ENCODE data around the gene PACSIN2. TPM values are rescaled to one million over a fixed set of nuclear protein-coding genes. Genes with fewer than 3 reads are reported as not detected.

PACSIN2 gene
- total and polyA plus RNA-seq, 10 of the 15 experiments (the other 5 are each of a cell fraction or from before 2014, with no cell fraction given), result 0.93 to 78.7 (median 46.8) TPM

GRCh38 chr22:42933485-42934091 is 81.4 kb downstream of the PACSIN2 start (continued):
- TF ChIP-seq TARDBP (IDR thresholded peaks at IDR 0.05; ENCODE audit: borderline replicate concordance) (0 out of 2 replicates have a peak, but pooled peaks have one; percentile 33), IKZF2 (IDR thresholded peaks at IDR 0.05) (peak; percentile 98), USF2 (IDR thresholded peaks at IDR 0.05; ENCODE audit: borderline replicate concordance, low read depth, low read length) (no peak), EGR1 (IDR thresholded peaks at IDR 0.05; ENCODE audit: borderline replicate concordance in 1 of 2, low read depth in 2 of 2, low read length in 2 of 2) (peak; percentile 63 to 100), SP1 (IDR thresholded peaks at IDR 0.05; ENCODE audit: low read depth, low read length) (peak; percentile 81), BACH1 (IDR thresholded peaks at IDR 0.05; ENCODE audit: borderline replicate concordance) (peak; percentile 88; the same call in 1 of the 2 replicates), SREBF2 (IDR thresholded peaks at IDR 0.05; ENCODE audit: low read length) (no peak), ZSCAN29 (IDR thresholded peaks at IDR 0.05) (0 out of 2 replicates have a peak, but pooled peaks have one; percentile 11), MTA2 (IDR thresholded peaks at IDR 0.05; ENCODE audit: low read depth) (peak; percentile 86), E2F4 (IDR thresholded peaks at IDR 0.05; ENCODE audit: low read depth, low read length) (no peak), PAX8 (IDR thresholded peaks at IDR 0.05) (no peak), POLR2AphosphoS5 (IDR thresholded peaks at IDR 0.05; ENCODE audit: low read length) (peak; percentile 93), TBL1XR1 (IDR thresholded peaks at IDR 0.05; ENCODE audit: low read depth, low read length) (peak; percentile 75; the same call in 1 of the 2 replicates), SPI1 (IDR thresholded peaks at IDR 0.05; ENCODE audit: borderline replicate concordance, insufficient read depth, low read depth, low read length) (peak; percentile 100), TAF1 (IDR thresholded peaks at IDR 0.05; ENCODE audit: borderline replicate concordance, low read depth, low read length) (0 out of 2 replicates have a peak, but pooled peaks have one; percentile 58), JUNB (IDR thresholded peaks at IDR 0.05) (peak; percentile 63; the same call in 1 of the 2 replicates), BCL11A (IDR thresholded peaks at IDR 0.05; ENCODE audit: low read depth, low read length) (peak; percentile 97), SKIL (IDR thresholded peaks at IDR 0.05; ENCODE audit: low read depth, poor library complexity, severe bottlenecking) (peak; percentile 77)
- TF ChIP-seq, protein P1, sequence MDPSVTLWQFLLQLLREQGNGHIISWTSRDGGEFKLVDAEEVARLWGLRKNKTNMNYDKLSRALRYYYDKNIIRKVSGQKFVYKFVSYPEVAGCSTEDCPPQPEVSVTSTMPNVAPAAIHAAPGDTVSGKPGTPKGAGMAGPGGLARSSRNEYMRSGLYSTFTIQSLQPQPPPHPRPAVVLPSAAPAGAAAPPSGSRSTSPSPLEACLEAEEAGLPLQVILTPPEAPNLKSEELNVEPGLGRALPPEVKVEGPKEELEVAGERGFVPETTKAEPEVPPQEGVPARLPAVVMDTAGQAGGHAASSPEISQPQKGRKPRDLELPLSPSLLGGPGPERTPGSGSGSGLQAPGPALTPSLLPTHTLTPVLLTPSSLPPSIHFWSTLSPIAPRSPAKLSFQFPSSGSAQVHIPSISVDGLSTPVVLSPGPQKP (IDR thresholded peaks at IDR 0.05; ENCODE audit: low read depth, low read length), result no peak
- TF ChIP-seq, protein P2, sequence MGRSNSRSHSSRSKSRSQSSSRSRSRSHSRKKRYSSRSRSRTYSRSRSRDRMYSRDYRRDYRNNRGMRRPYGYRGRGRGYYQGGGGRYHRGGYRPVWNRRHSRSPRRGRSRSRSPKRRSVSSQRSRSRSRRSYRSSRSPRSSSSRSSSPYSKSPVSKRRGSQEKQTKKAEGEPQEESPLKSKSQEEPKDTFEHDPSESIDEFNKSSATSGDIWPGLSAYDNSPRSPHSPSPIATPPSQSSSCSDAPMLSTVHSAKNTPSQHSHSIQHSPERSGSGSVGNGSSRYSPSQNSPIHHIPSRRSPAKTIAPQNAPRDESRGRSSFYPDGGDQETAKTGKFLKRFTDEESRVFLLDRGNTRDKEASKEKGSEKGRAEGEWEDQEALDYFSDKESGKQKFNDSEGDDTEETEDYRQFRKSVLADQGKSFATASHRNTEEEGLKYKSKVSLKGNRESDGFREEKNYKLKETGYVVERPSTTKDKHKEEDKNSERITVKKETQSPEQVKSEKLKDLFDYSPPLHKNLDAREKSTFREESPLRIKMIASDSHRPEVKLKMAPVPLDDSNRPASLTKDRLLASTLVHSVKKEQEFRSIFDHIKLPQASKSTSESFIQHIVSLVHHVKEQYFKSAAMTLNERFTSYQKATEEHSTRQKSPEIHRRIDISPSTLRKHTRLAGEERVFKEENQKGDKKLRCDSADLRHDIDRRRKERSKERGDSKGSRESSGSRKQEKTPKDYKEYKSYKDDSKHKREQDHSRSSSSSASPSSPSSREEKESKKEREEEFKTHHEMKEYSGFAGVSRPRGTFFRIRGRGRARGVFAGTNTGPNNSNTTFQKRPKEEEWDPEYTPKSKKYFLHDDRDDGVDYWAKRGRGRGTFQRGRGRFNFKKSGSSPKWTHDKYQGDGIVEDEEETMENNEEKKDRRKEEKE (IDR thresholded peaks at IDR 0.05), result no peak
- TF ChIP-seq, protein P3, sequence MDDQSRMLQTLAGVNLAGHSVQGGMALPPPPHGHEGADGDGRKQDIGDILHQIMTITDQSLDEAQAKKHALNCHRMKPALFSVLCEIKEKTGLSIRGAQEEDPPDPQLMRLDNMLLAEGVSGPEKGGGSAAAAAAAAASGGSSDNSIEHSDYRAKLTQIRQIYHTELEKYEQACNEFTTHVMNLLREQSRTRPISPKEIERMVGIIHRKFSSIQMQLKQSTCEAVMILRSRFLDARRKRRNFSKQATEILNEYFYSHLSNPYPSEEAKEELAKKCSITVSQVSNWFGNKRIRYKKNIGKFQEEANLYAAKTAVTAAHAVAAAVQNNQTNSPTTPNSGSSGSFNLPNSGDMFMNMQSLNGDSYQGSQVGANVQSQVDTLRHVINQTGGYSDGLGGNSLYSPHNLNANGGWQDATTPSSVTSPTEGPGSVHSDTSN (IDR thresholded peaks at IDR 0.05; ENCODE audit: insufficient replicate concordance, low read depth, low read length), result peak; percentile 45

Measured in GM12878 (cell line).